Occipital lobe (tissue), 2 donors: ENCODE measurements around the gene ACKR1. TPM values are rescaled to one million over a fixed set of nuclear protein-coding genes. Genes with fewer than 3 reads are reported as not detected.

ENCODE experiments used
- DNase-seq: peaks from one replicate; lab custom pipeline; 2025; lab: John Stamatoyannopoulos, UW
- total RNA-seq: library from RNA; depleted of rRNA; stranded (reverse); fragments of >200 nt; gene quantifications from one replicate; pipeline ENCODE4 v1.2.3, GENCODE V29; 2014

Gene ACKR1, protein sequence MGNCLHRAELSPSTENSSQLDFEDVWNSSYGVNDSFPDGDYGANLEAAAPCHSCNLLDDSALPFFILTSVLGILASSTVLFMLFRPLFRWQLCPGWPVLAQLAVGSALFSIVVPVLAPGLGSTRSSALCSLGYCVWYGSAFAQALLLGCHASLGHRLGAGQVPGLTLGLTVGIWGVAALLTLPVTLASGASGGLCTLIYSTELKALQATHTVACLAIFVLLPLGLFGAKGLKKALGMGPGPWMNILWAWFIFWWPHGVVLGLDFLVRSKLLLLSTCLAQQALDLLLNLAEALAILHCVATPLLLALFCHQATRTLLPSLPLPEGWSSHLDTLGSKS
- total RNA-seq = 0.62 TPM

- DNase-seq = peak; percentile 21
These were observed at the start of gene ACKR1 for GRCh38 chr1:159204161-159205141. Gene ACKR1, plus strand, starts transcription at chr1:159204875. Its CDS starts 85 bp downstream, at chr1:159204960.

GRCh38 chr1:159161001-159161718 is 43.5 kb upstream of the ACKR1 start:
- DNase-seq = peak; percentile 77

GRCh38 chr1:159161719-159162026 is 43.0 kb upstream of the ACKR1 start:
- DNase-seq = no peak

GRCh38 chr1:159162516-159163265 is 42.0 kb upstream of the ACKR1 start:
- no peak for DNase-seq

GRCh38 chr1:159163614-159164228 is 41.0 kb upstream of the ACKR1 start:
- DNase-seq = no peak

DNA sequence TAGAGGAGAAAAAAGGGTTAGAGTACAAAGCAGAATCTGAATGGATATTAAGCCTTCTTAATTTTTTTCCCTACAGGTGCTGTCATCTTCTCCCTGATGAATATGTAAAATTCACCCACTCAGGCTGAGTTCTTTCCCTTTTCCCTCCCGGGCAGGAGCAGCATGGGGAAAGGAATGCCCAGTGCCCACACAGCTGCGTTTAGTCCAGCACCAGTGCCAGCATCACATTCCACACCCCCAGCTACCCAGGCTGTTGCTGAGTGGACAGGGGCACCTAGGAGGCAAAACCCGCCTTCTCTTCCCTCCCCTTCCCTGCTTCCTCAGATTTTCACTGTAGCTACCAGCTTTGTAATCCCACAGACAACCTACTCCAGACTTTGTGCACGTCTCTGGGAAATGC is 36.6 kb upstream of the ACKR1 start:
- DNase-seq = peak; percentile 13

DNA sequence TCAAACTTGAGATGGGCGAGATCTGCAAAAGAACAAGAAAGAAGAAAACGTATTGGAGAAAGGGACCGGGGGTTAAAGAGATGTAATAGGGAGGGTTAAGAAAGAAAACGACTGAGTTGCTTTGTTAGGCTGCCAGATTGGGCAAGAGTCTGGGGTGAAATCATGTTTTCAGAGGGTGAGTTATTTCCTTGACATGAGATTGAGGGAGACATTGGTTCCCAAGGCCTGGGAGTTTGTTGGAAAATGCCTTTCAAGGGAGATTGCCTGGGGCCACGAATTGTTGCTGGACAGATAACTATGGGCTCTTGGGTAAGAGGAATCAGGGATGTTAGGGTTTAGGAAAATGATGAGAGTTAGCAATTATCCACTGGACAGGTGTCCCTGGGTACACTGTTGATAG is 34.0 kb upstream of the ACKR1 start:
- DNase-seq = no peak

DNA sequence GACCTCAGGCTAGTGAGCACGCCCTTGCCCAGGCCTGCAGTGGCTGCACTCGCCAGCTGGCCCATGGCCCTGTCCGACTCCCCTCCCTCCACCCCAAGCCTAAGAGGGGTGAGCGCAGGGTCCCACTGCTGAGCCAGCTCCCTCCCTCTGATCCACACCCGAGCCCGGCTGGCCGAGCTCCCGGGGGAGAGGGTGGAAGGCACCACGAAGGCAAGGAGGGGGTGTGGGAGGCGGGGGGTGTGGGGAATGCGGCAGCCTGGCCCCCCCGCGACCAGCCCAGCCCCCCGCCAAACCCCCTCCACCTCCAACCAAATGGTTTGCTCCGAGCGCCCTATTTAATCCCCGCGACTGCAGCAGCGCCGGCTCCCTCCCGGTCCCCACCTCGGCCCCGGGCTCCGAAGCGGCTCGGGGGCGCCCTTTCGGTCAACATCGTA is 33.4 kb upstream of the ACKR1 start, which contains the start of gene CADM3:
CADM3 (plus strand) TSS at position 362 of the 434 bp plus-strand sequence. CDS start 151 bp downstream, outside the sequence.
- DNase-seq = peak; percentile 49

- DNase-seq = peak; percentile 58
These were observed 32.8 kb upstream of the ACKR1 start for GRCh38 chr1:159171688-159172501.

DNA sequence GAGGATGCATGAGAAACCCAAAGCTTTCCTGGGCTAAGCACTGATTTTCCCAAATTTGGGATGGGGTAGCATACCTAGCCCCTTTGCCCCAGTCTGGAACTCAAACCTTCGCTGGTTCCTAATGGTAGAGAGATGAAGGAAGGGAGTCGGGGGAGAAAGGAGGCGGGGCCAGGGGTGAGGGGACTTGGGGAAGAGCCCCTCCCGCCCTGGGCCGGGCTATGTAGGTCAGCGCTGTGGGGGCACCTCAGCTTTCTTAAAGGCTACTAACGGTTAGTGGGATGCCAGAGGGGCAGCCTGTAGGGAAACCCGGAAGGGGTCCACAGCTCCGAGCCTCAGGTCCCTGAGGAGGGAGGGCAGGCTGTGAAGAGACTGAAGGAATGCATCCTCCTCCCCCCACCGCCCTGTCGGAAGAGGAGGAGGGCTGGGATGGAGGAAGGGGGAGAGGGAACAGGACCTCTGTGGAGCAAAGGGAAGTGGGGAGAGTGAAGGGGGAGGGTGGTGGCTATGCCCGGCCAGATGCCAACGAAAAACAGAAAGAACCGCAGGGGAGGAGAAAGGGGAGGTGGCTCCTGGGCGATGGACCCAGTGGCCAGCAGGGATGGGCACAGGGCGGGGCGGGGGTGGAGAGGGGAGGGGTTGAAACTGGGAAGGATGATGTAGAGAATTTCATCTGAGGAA is 31.9 kb upstream of the ACKR1 start:
- DNase-seq = peak; percentile 29

GRCh38 chr1:159173320-159173719 is 31.4 kb upstream of the ACKR1 start:
- no peak for DNase-seq

DNA sequence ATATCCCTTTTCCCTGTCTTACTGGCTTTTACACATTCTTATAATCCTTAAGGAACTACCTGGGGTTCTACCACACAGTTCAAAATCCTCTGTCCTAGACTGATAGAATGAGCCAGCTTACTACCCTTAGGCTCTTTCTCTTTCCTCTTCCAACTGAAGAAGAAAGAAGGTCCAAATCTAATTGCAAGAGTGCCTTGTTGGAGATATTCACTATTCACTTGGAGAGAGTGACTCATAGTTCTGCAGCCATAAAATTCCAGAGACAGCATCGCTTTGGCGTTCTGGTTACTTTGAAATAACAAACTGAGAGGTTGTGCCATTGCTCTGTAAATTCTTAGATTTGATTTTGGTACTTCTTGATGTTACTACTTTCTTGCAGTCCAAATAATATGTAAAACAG is 29.1 kb upstream of the ACKR1 start:
- no peak for DNase-seq

- DNase-seq = no peak
These were observed 27.3 kb upstream of the ACKR1 start for GRCh38 chr1:159177272-159177907.

GRCh38 chr1:159179906-159180305 is 24.8 kb upstream of the ACKR1 start:
- no peak for DNase-seq

- DNase-seq = no peak
These were observed 24.2 kb upstream of the ACKR1 start for GRCh38 chr1:159180516-159180915.

DNA sequence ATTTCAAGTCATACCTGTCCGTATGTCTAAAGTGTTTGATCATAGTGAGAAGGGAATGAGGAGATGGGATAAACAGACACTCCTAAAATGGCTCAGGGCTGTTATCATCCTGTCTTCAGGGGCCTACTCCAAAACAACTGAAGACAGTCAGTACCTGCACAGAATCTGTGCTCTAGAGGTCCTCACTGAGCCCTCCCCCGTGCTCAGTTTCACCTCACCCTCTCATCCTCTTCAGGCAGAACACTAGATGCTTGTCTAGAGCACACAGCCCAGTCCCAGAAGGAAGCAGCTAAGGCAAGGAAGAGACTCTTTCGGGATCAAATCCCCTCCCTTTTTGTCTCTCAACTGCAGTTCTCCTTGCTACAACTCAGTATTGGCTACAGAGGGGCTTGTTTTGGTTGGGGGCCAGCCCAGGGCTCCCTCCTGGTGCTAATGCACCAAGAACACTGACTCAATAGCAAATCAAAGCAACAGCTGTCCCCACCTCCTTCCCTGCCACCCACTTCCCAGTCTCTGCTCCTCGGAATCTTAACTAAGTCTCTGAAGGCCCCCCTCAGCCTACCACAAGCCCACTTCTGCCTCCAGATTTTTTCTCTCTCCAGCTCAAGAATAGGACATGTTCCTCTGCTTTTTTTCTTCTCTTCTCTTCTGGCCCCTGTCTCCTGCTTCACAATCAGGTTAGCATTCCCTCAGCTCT is 23.2 kb upstream of the ACKR1 start:
- no peak for DNase-seq

DNA sequence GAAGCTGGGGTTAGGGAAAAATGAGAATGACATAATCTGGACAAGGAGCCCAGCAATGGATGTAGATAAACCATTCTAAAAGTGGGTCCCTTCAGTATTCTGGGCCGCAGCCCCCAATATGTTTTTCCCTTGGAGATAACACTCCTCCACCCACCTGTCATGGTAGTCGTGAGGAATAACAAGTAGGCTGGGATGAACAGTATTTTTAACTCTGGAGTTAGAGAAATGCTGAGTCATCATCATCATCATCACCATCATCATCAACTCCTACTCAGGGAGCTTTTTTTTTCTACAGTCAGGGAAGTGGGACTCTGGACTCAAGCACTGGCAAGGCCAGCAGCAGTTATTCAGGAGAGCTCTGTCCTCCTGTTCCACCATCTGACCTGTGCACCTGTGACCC is 20.5 kb upstream of the ACKR1 start:
- no peak for DNase-seq

- DNase-seq = no peak
These were observed 19.6 kb upstream of the ACKR1 start for GRCh38 chr1:159185121-159185520.
